Vagina (tissue), 2 donors: ENCODE results near the gene SERPINE3. TPM values are rescaled to one million over a fixed set of nuclear protein-coding genes. Genes with fewer than 3 reads are reported as not detected.
A peak's percentile ranks its signal among the peaks of the same experiment; 100 is the strongest.

Source experiments
- DNase-seq, 2 donors: peaks; one replicate each; pipeline ENCODE4 v3.0.0-alpha.2; 2017; ENCODE audit errors: extremely low spot score in 2 of 2
- H3K27ac ChIP-seq: fragments of 200-600 bp; sonication (generic); one replicate; pipeline ENCODE4 v1.5.1; 2019
- H3K27me3 ChIP-seq: fragments of 200-600 bp; sonication (generic); one replicate; pipeline ENCODE4 v1.5.1; 2019
- H3K36me3 ChIP-seq, 2 donors: fragments of 200-600 bp; sonication (generic); one replicate each; pipeline ENCODE4 v1.5.1; 2017 to 2019
- H3K4me1 ChIP-seq: fragments of 200-600 bp; sonication (generic); one replicate; pipeline ENCODE4 v1.5.1; 2019
- H3K4me3 ChIP-seq, 2 donors: fragments of 200-600 bp; sonication (generic); 1 replicate in 1 of 2; 2 replicates in 1 of 2; pipeline ENCODE4 v1.5.1; 2016 to 2019
- H3K9me3 ChIP-seq: fragments of 200-600 bp; sonication (generic); one replicate; pipeline ENCODE4 v1.5.1; 2019
- POLR2A ChIP-seq, 2 donors: fragments of 450-650 bp; IDR thresholded peaks; one replicate each; pipeline ENCODE4 v1.6.1; 2017; ENCODE audit warnings: antibody characterized with exemption in 2 of 2, mild to moderate bottlenecking in 2 of 2, moderate library complexity in 2 of 2
- POLR2AphosphoS5 ChIP-seq, 2 donors: sonication (generic); formaldehyde crosslinking; IDR thresholded peaks; one replicate each; pipeline ENCODE4 v1.9.0; 2017; ENCODE audit warnings: antibody characterized with exemption in 2 of 2, mild to moderate bottlenecking in 2 of 2, low read depth in 1 of 2; ENCODE audit not compliant: insufficient read depth in 1 of 2
- intact Hi-C: fragments of 100-400 bp; cut with DNase I; formaldehyde crosslinking; loops from one replicate; pipeline ENCODE4 v1.15.1; 2023
- microRNA-seq: library from miRNA; unstranded; fragments of <30 nt; microRNA quantifications from one replicate; pipeline ENCODE4, GENCODE V29; 2017; ENCODE audit warnings: borderline number of aligned reads, borderline replicate concordance
- small RNA-seq: library from RNA; depleted of rRNA; stranded (forward); fragments of <200 nt; gene quantifications from one replicate; pipeline ENCODE3, GENCODE V24; 2016
- total RNA-seq: library from RNA; depleted of rRNA; stranded (reverse); fragments of >200 nt; gene quantifications from one replicate; pipeline ENCODE4 v1.2.3, GENCODE V29; 2016
- TF ChIP-seq, protein P1 (sequence below), 3 experiments: fragments of 450-650 bp in 2 of 3; fragments of 200-600 bp in 1 of 3; sonication (generic) in 1 of 3; IDR thresholded peaks; one replicate each; pipeline ENCODE4 v1.5.1; 2017 to 2019; ENCODE audit warnings: antibody characterized with exemption in 3 of 3, mild to moderate bottlenecking in 2 of 3, moderate library complexity in 2 of 3

Gene SERPINE3
- total RNA-seq, 1 donor from 2014 or later, result not detected

DNA sequence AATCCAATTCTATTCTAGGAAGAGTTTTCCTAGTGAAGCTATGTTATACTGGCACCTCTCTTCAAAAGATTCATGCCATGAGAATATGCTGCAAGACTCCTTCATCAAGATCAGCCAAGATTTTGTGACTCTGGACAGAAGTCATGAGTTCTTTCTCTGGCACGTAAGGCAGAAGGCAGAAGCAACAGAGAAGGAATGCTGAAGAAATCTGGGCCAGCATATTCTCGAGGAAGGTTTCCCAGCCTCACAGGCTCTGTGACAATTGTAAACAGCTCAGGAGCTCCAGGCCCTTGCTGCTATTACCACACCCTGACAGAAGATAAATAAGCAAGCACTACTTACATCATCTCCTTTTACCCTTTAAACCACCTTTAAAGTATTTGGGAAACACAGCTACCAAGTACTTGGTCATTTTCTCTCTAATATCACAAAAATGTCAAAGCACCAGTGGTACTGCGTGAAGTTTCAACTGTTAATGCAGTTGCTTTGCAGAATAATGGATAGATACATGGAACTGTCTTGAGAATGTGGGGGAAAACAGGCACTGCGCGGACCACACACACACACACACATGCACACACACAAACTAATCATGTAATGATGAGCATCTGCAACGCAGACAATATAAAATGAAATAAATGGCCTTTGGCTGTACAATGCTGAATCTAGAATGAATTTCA lies 57.9 kb downstream of the SERPINE3 start:
- peaks cover 19% of the 10 kb centered on the region for H3K4me1 ChIP-seq
- no peak overlapping the region for H3K4me3 ChIP-seq
- H3K27ac ChIP-seq, result peak overlapping the region; percentile 33
- intact Hi-C loops, result no loop called here
- TF ChIP-seq POLR2AphosphoS5 (IDR thresholded peaks at IDR 0.05; ENCODE audit: insufficient read depth in 1 of 2, low read depth in 1 of 2) (peak in 1 of 2 donors; percentile 45), POLR2A (IDR thresholded peaks at IDR 0.05) (no peak)
- H3K36me3 ChIP-seq, result no peaks in the 10 kb centered on the region
- DNase-seq, result no peak
- H3K9me3 ChIP-seq, result no peaks in the 10 kb centered on the region
- H3K27me3 ChIP-seq, result no peaks in the 10 kb centered on the region

DNA sequence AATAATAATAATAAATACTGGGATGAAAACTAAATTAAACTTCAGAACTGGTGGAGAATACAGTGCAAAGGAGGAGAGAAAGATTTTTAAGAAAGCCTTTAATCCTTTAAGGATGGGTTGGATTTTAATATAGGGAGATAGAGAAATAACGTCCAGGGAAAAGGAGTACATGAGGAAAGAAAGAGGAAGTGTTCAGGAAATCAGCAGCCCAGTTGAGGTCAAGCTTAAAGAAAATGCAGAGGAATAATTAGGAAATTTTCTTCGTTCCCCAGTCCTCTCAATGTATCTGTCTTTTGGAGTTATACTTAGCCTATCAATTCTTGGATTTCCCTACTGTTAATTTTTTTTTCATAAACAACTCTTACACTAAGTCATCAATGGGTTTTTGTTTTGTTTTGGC lies 65.7 kb downstream of the SERPINE3 start:
- no peak for TF ChIP-seq POLR2A (IDR thresholded peaks at IDR 0.05)
- no peak for TF ChIP-seq POLR2AphosphoS5 (IDR thresholded peaks at IDR 0.05; ENCODE audit: insufficient read depth in 1 of 2, low read depth in 1 of 2)
- TF ChIP-seq, protein P1, sequence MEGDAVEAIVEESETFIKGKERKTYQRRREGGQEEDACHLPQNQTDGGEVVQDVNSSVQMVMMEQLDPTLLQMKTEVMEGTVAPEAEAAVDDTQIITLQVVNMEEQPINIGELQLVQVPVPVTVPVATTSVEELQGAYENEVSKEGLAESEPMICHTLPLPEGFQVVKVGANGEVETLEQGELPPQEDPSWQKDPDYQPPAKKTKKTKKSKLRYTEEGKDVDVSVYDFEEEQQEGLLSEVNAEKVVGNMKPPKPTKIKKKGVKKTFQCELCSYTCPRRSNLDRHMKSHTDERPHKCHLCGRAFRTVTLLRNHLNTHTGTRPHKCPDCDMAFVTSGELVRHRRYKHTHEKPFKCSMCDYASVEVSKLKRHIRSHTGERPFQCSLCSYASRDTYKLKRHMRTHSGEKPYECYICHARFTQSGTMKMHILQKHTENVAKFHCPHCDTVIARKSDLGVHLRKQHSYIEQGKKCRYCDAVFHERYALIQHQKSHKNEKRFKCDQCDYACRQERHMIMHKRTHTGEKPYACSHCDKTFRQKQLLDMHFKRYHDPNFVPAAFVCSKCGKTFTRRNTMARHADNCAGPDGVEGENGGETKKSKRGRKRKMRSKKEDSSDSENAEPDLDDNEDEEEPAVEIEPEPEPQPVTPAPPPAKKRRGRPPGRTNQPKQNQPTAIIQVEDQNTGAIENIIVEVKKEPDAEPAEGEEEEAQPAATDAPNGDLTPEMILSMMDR (IDR thresholded peaks at IDR 0.05), result no peak
- no peak for DNase-seq
- peaks cover 4% of the 10 kb centered on the region for H3K4me1 ChIP-seq
- no peak overlapping the region for H3K27ac ChIP-seq
- no peaks in the 10 kb centered on the region for H3K9me3 ChIP-seq
- no peaks in the 10 kb centered on the region for H3K27me3 ChIP-seq
- H3K4me3 ChIP-seq, result no peak overlapping the region
- no peaks in the 10 kb centered on the region for H3K36me3 ChIP-seq
- intact Hi-C loops, result no loop called here

DNA sequence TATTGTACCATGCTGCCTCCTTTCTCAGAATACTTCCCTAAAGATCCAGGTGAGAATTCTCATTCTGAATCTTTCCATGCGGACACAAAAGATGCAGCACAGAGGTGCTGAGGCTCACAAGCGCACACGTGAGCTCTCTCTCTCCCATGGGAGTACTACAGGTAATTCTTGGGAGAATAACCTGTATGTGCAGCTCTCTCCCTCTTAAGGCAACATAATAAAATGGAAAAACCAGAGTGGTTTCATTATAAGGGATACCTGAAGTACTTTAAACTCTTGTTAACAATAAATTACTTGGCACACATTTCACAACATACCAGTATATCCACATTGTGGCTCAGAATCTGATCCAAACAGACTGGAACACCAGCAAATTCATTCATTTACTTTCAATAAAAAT lies 72.9 kb downstream of the SERPINE3 start:
- no peaks in the 10 kb centered on the region for H3K27me3 ChIP-seq
- DNase-seq, result no peak
- intact Hi-C loops, result no loop called here
- H3K36me3 ChIP-seq, result no peaks in the 10 kb centered on the region
- H3K4me1 ChIP-seq, result peaks cover 5% of the 10 kb centered on the region
- TF ChIP-seq, protein P1 (IDR thresholded peaks at IDR 0.05), result no peak
- TF ChIP-seq POLR2A (IDR thresholded peaks at IDR 0.05) (no peak), POLR2AphosphoS5 (IDR thresholded peaks at IDR 0.05; ENCODE audit: insufficient read depth in 1 of 2, low read depth in 1 of 2) (no peak)
- H3K4me3 ChIP-seq, result no peak overlapping the region
- no peaks in the 10 kb centered on the region for H3K9me3 ChIP-seq
- H3K27ac ChIP-seq, result no peak overlapping the region

Small RNAs within 50 kb of the gene (microRNA-seq; reads per million reads assigned to microRNA genes)
- not detected for gene MIR5693

Small RNAs within 50 kb of the gene (small RNA-seq; reads per million reads assigned to genes)
- gene MIR5693, result not detected

Other genes with a start within 250 kb of the SERPINE3 start
- not detected for gene C13orf42, start 228.4 kb upstream of the SERPINE3 start, total RNA-seq
- 5.4 TPM for gene FAM124A, start 117.3 kb upstream of the SERPINE3 start, total RNA-seq
- 56.2 TPM for gene INTS6, start 113.3 kb downstream of the SERPINE3 start, total RNA-seq
- 26.3 TPM for gene WDFY2, start 244.8 kb downstream of the SERPINE3 start, total RNA-seq